HG03439 (cell line): ENCODE data around the gene HTD2.
"Not testable (repeated sequence)": the region's sequence is repeated elsewhere in the genome, so short reads cannot be mapped to it uniquely, and the experiment has no call there.

Source experiments
- ATAC-seq: cut with Tn5 transposase; IDR thresholded peaks from one replicate; pipeline ENCODE4 v1.9.1; 2021; ENCODE audit warnings: mild to moderate bottlenecking, moderate library complexity; ENCODE audit not compliant: unreplicated experiment

HTD2 gene

DNA sequence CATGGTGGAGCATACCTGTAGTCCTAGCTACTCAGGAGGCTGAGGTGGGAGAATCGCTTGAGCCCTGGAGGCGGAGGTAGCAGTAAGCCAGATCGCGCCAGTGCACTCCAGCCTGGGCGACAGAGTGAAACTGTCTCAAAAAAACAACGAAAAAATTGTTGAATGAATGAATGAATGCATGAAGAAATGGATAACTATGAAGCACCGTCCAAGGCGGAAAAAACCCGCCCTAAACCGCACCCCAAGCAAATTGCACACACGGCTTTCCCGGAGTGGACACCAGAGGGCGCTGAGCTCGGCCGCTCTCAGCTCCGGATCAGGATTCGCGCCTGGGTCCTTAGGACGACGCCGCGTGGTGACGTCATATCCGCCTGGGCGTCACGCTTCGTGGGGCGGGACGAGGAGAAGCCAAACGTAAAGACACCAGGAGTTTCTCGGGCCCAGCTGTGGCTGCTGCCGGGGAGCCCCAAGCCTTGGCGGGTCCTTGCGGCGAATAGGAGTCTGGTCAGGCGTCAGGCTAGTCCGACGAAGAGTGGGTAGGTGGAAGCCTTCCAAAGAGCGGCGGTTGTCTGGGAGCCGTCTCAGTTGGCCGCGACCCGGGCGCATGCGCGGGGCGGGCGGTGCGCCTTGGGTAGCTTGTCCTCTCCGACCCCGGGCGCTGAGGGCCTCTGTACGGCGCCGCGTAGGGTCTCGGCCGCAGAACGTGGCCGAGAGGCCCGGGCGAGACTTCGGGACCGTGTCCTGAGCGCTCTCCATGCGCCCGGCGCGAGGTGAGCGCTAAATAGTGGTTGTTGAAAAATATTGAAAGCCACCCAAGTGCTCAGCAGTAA lies at the start of gene HTD2, which contains the start of gene RPP14:
HTD2 (plus strand) TSS at position 639 of the 830 bp plus-strand sequence. CDS start 11,094 bp downstream, outside the sequence.
RPP14 (plus strand) TSS at position 364 of the 830 bp plus-strand sequence. CDS start 4,085 bp downstream, outside the sequence.
- ATAC-seq, result peak; percentile 91

- no peak for ATAC-seq
Measured at GRCh38 chr3:58258392-58259055, 47.8 kb upstream of the HTD2 start.

GRCh38 chr3:58260261-58260731 lies 46.0 kb upstream of the HTD2 start:
- ATAC-seq, result no peak

GRCh38 chr3:58260733-58261132 lies 45.6 kb upstream of the HTD2 start:
- no peak for ATAC-seq

- no peak for ATAC-seq
Measured at GRCh38 chr3:58261954-58262666, 44.2 kb upstream of the HTD2 start.

GRCh38 chr3:58266577-58266976 lies 39.7 kb upstream of the HTD2 start:
- no peak for ATAC-seq

GRCh38 chr3:58267543-58267942 lies 38.8 kb upstream of the HTD2 start:
- not testable (repeated sequence) for ATAC-seq

DNA sequence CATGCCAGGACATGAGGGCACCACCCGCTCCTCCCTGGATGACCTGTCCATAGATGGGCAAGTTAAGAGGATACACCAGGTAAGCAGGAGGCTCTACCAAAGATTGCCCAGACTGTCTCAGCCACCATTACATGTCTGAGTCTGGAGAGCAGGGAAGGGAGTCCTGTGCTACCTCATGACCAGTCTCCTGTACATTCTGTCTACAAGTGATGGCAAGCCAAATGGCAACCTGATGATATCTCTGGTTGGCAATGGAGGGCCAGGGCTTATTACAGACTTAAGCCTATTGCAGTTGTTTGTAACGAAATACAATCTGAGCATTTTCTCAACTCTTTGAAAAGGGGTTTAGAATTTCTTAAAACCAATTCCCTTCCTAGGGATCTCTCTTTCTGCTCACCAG lies 37.0 kb upstream of the HTD2 start:
- no peak for ATAC-seq

GRCh38 chr3:58270485-58270884 lies 35.8 kb upstream of the HTD2 start:
- ATAC-seq, result no peak

- no peak for ATAC-seq
Measured at GRCh38 chr3:58271901-58272501, 34.3 kb upstream of the HTD2 start.

- no peak for ATAC-seq
Measured at GRCh38 chr3:58272891-58273290, 33.4 kb upstream of the HTD2 start.

- not testable (repeated sequence) for ATAC-seq
Measured at GRCh38 chr3:58273362-58273761, 33.0 kb upstream of the HTD2 start.

- no peak for ATAC-seq
Measured at GRCh38 chr3:58274027-58274614, 32.2 kb upstream of the HTD2 start.

- no peak for ATAC-seq
Measured at GRCh38 chr3:58281069-58281468, 25.3 kb upstream of the HTD2 start.

- ATAC-seq, result no peak
Measured at GRCh38 chr3:58285334-58285733, 21.0 kb upstream of the HTD2 start.

- ATAC-seq, result no peak
Measured at GRCh38 chr3:58287354-58287753, 19.0 kb upstream of the HTD2 start.

DNA sequence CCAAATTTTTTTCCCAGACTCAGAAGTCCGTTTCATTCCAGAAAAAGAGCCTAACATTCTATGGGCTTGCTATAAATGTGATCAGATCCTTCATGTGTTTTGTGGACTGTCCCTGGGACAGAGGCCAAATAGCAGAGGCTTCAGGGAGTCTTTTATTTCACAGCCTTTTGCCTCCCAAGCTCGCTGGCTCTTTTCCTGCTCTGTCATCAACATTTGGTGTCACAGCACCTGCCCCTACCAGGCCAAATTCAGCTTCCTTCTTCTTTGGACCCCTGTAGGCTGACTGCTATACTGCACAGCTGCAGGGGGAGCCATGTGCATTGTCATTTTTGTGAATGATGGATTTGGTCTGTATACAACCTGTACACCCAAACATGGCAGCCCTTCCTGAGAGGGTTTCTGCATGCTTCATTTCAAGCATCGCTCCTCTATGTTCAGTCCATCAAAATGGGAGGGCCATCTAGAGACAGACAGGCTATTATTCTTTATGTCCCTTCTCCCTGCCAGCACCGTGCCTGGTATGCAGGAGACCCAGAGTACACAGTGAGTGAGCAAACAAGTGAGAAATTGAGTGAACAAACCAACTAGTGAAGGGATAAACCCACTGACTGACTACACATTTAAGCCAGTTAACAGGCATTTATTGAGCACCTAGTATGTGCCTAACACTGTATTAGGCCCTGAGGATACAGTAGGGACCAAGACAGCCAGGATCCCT lies 18.1 kb upstream of the HTD2 start:
- ATAC-seq, result no peak

DNA sequence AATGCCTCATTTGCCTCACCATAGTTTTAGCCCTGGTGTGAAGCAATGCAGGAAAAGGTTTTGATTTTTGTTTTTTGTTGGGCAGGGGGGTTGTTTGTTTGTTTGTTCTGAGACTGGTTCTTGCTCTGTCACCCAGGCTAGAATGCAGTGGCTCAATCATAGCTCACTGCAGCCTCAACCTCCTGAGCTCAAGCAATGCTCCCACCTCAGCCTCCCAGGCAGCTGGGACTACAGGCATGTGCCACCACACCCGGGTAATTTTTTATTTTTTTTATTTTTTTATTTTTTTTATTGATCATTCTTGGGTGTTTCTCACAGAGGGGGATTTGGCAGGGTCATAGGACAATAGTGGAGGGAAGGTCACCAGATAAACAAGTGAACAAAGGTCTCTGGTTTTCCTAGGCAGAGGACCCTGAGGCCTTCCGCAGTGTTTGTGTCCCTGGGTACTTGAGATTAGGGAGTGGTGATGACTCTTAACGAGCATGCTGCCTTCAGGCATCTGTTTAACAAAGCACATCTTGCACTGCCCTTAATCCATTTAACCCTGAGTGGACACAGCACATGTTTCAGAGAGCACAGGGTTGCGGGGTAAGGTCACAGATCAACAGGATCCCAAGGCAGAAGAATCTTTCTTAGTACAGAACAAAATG lies 17.2 kb upstream of the HTD2 start:
- ATAC-seq, result not testable (repeated sequence)

DNA sequence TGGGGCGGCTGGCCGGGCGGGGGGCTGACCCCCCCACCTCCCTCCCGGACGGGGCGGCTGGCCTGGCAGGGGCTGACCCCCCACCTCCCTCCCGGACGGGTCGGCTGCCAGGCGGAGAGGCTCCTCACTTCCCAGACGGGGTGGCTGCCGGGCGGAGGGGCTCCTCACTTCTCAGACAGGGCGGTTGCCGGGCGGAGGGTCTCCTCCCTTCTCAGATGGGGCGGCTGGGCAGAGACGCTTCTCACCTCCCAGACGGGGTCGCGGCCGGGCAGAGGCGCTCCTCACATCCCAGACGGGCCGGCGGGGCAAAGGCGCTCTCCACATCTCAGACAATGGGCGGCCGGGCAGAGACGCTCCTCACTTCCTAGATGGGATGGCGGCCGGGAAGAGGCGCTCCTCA lies 15.9 kb upstream of the HTD2 start:
- ATAC-seq, result not testable (repeated sequence)
